Measurements from ENCODE around the gene DPEP1. TPM values are rescaled to one million over a fixed set of nuclear protein-coding genes. Genes with fewer than 3 reads are reported as not detected.
"Not testable (repeated sequence)": the region's sequence is repeated elsewhere in the genome, so short reads cannot be mapped to it uniquely, and the experiment has no call there.

DPEP1 gene
- total RNA-seq, 2 donors from 2014 or later, result 0.88 to 3.2 TPM

- H3K9me3 ChIP-seq (ENCODE audit: control insufficient read depth, low read length), result peaks cover 25% of the 10 kb centered on the region
- WGBS, 2 experiments (ENCODE audit: insufficient coverage in 1 of 2, insufficient read length in 1 of 2), result 46 to 74% methylated on average over 5 of the region's 7 CpGs
- not testable (repeated sequence) for H3K27me3 Mint-ChIP-seq (ENCODE audit: insufficient read depth); H3K27me3 ChIP-seq (ENCODE audit: control insufficient read depth, insufficient read depth, low read length, poor library complexity, severe bottlenecking); H3K4me1 Mint-ChIP-seq; H3K9ac ChIP-seq (ENCODE audit: extremely low read depth, low read length, poor library complexity, severe bottlenecking); H3K4me1 ChIP-seq (ENCODE audit: control insufficient read depth, insufficient read depth, low read length); H3K27ac ChIP-seq (ENCODE audit: low read depth, low read length); H3K27ac Mint-ChIP-seq; H3K4me3 Mint-ChIP-seq; H3K4me3 ChIP-seq (ENCODE audit: low read length)
- peaks cover 69% of the 10 kb centered on the region for H3K36me3 Mint-ChIP-seq (ENCODE audit: low read depth)
- peak; percentile 73 for DNase-seq
- H3K36me3 ChIP-seq (ENCODE audit: control insufficient read depth, insufficient read depth, low read length), result peaks cover 41% of the 10 kb centered on the region
- peaks cover 52% of the 10 kb centered on the region for H3K9me3 Mint-ChIP-seq
- TF ChIP-seq, protein P1, sequence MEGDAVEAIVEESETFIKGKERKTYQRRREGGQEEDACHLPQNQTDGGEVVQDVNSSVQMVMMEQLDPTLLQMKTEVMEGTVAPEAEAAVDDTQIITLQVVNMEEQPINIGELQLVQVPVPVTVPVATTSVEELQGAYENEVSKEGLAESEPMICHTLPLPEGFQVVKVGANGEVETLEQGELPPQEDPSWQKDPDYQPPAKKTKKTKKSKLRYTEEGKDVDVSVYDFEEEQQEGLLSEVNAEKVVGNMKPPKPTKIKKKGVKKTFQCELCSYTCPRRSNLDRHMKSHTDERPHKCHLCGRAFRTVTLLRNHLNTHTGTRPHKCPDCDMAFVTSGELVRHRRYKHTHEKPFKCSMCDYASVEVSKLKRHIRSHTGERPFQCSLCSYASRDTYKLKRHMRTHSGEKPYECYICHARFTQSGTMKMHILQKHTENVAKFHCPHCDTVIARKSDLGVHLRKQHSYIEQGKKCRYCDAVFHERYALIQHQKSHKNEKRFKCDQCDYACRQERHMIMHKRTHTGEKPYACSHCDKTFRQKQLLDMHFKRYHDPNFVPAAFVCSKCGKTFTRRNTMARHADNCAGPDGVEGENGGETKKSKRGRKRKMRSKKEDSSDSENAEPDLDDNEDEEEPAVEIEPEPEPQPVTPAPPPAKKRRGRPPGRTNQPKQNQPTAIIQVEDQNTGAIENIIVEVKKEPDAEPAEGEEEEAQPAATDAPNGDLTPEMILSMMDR (conservative IDR thresholded peaks at IDR 0.05), result peak; percentile 65
These were observed 53.6 kb downstream of the DPEP1 start for GRCh38 chr16:89667000-89667399.

DNA sequence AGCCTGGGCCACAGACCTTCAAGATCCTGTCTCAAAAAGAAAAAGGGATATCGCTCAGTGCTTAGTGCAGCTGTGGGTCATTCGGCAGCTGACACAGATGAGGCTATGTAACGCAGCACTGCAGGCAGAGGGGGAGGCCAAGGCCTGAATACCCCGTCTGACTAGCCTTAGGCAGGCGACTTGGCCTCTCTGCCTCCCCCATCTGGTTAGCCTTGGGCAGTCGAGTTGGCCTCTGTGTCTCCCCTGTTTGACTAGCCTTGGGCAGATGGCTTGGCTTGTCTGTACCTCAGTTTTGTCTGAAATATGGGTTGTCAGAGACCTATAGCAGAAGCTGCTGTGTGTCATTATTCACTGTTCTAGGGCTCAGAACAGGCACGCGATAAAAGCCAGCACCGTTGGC, 54.2 kb downstream of the DPEP1 start:
- H3K27me3 Mint-ChIP-seq (ENCODE audit: insufficient read depth), result no peaks in the 10 kb centered on the region
- H3K9me3 Mint-ChIP-seq, result peaks cover 52% of the 10 kb centered on the region
- TF ChIP-seq, protein P1 (conservative IDR thresholded peaks at IDR 0.05), result no peak
- no peaks in the 10 kb centered on the region for H3K4me1 Mint-ChIP-seq
- H3K9ac ChIP-seq (ENCODE audit: extremely low read depth, low read length, poor library complexity, severe bottlenecking), result no peak overlapping the region
- peaks cover 36% of the 10 kb centered on the region for H3K36me3 ChIP-seq (ENCODE audit: control insufficient read depth, insufficient read depth, low read length)
- no peak for DNase-seq
- H3K27me3 ChIP-seq (ENCODE audit: control insufficient read depth, insufficient read depth, low read length, poor library complexity, severe bottlenecking), result no peaks in the 10 kb centered on the region
- H3K4me3 ChIP-seq (ENCODE audit: low read length), result no peak overlapping the region
- H3K27ac ChIP-seq (ENCODE audit: low read depth, low read length), result no peak overlapping the region
- no peaks in the 10 kb centered on the region for H3K4me1 ChIP-seq (ENCODE audit: control insufficient read depth, insufficient read depth, low read length)
- H3K27ac Mint-ChIP-seq, result no peak overlapping the region
- peaks cover 69% of the 10 kb centered on the region for H3K36me3 Mint-ChIP-seq (ENCODE audit: low read depth)
- H3K4me3 Mint-ChIP-seq, result no peak overlapping the region
- WGBS, 2 experiments (ENCODE audit: insufficient coverage in 1 of 2, insufficient read length in 1 of 2), result 83 to 86% methylated on average over 9 of the region's 9 CpGs
- H3K9me3 ChIP-seq (ENCODE audit: control insufficient read depth, low read length), result peaks cover 24% of the 10 kb centered on the region

DNA sequence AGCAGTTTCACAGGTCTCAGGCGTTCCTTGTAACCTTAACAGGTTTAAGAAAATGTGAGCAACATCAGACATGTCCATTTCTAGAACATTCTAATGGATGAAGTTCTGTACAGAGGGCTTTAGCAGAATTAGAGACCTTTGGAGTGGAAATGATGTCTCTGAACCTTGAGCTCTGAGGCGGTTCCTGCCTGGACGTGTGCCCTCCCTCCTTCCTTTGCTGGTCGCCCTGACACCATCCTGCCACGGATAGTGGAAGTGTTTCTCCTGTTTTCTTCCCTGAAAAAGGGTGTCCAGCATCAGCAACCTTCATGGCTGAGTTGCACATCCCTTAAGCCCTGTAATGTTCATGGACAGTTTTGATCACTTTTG, 55.3 kb downstream of the DPEP1 start:
- peaks cover 25% of the 10 kb centered on the region for H3K36me3 ChIP-seq (ENCODE audit: control insufficient read depth, insufficient read depth, low read length)
- H3K27ac ChIP-seq (ENCODE audit: low read depth, low read length), result no peak overlapping the region
- TF ChIP-seq, protein P1 (conservative IDR thresholded peaks at IDR 0.05), result no peak
- no peak overlapping the region for H3K4me3 ChIP-seq (ENCODE audit: low read length)
- no peak for DNase-seq
- H3K36me3 Mint-ChIP-seq (ENCODE audit: low read depth), result peaks cover 58% of the 10 kb centered on the region
- peaks cover 55% of the 10 kb centered on the region for H3K9me3 Mint-ChIP-seq
- no peaks in the 10 kb centered on the region for H3K4me1 Mint-ChIP-seq
- peaks cover 14% of the 10 kb centered on the region for H3K9me3 ChIP-seq (ENCODE audit: control insufficient read depth, low read length)
- H3K4me1 ChIP-seq (ENCODE audit: control insufficient read depth, insufficient read depth, low read length), result no peaks in the 10 kb centered on the region
- no peak overlapping the region for H3K27ac Mint-ChIP-seq
- H3K27me3 ChIP-seq (ENCODE audit: control insufficient read depth, insufficient read depth, low read length, poor library complexity, severe bottlenecking), result no peaks in the 10 kb centered on the region
- H3K4me3 Mint-ChIP-seq, result no peak overlapping the region
- H3K9ac ChIP-seq (ENCODE audit: extremely low read depth, low read length, poor library complexity, severe bottlenecking), result no peak overlapping the region
- WGBS, 2 experiments (ENCODE audit: insufficient coverage in 1 of 2, insufficient read length in 1 of 2), result 93 to 100% methylated on average over 5 of the region's 5 CpGs
- no peaks in the 10 kb centered on the region for H3K27me3 Mint-ChIP-seq (ENCODE audit: insufficient read depth)
